ENCODE measurements around the gene ZNF771.

ZNF771 gene

GRCh38 chr16:30375864-30376263, 31.5 kb upstream of the ZNF771 start:
- ATAC-seq (ENCODE audit: insufficient read depth, low read depth) = no peak
- Histone ChIP-seq H3K9ac (ENCODE audit: low read depth, low read length) (no peak overlapping the region), H3K4me1 (ENCODE audit: insufficient read depth, low read length) (peaks cover 56% of the 10 kb centered on the region)

GRCh38 chr16:30376461-30376902, 30.9 kb upstream of the ZNF771 start:
- Histone ChIP-seq H4K20me1 (ENCODE audit: insufficient read depth, low read length) (peaks cover 3% of the 10 kb centered on the region; the same call in 1 of the 2 replicates), H3K4me3 (ENCODE audit: low read depth in 1 of 2, low read length in 2 of 2) (no peak overlapping the region), H3K79me2 (ENCODE audit: insufficient read depth, low read length) (peaks cover 40% of the 10 kb centered on the region), H3K36me3 (ENCODE audit: insufficient read depth, low read length) (peaks cover 18% of the 10 kb centered on the region), H3K27me3 (ENCODE audit: insufficient read depth, low read length, poor library complexity) (no peaks in the 10 kb centered on the region), H3K9me3 (ENCODE audit: insufficient read depth, low read length, severe bottlenecking) (no peaks in the 10 kb centered on the region), H3K27ac (ENCODE audit: low read length) (peak overlapping the region; percentile 98), H3K4me2 (ENCODE audit: insufficient read depth, low read length) (0 out of 2 replicates have a peak overlapping the region, but pooled peaks have one; percentile 92), H3K4me1 (ENCODE audit: insufficient read depth, low read length) (peaks cover 57% of the 10 kb centered on the region), H3K9ac (ENCODE audit: low read depth, low read length) (peak overlapping the region; percentile 91; the same call in 1 of the 2 replicates), H2AFZ (ENCODE audit: low read depth, low read length) (no peak overlapping the region)
- ATAC-seq (ENCODE audit: insufficient read depth, low read depth) (no peak), DNase-seq (no peak)
- no peak for TF ChIP-seq EZH2 (IDR thresholded peaks at IDR 0.05; ENCODE audit: borderline replicate concordance, low read depth, low read length, severe bottlenecking)
- TF ChIP-seq CTCF (IDR thresholded peaks at IDR 0.05; ENCODE audit: borderline replicate concordance, extremely low read depth, low read length, poor library complexity, severe bottlenecking) = no peak

More at GRCh38 chr16:30375864-30376263, 31.5 kb upstream of the ZNF771 start:
- TF ChIP-seq CTCF (IDR thresholded peaks at IDR 0.05; ENCODE audit: borderline replicate concordance, extremely low read depth, low read length, poor library complexity, severe bottlenecking) = no peak
- TF ChIP-seq EZH2 (IDR thresholded peaks at IDR 0.05; ENCODE audit: borderline replicate concordance, low read depth, low read length, severe bottlenecking) = no peak
- no peak for DNase-seq
- Histone ChIP-seq H3K79me2 (ENCODE audit: insufficient read depth, low read length) (peaks cover 34% of the 10 kb centered on the region), H3K4me2 (ENCODE audit: insufficient read depth, low read length) (no peak overlapping the region), H3K27ac (ENCODE audit: low read length) (0 out of 2 replicates have a peak overlapping the region, but pooled peaks have one; percentile 10), H2AFZ (ENCODE audit: low read depth, low read length) (no peak overlapping the region), H3K9me3 (ENCODE audit: insufficient read depth, low read length, severe bottlenecking) (no peaks in the 10 kb centered on the region), H3K27me3 (ENCODE audit: insufficient read depth, low read length, poor library complexity) (no peaks in the 10 kb centered on the region), H4K20me1 (ENCODE audit: insufficient read depth, low read length) (peaks cover 3% of the 10 kb centered on the region; the same call in 1 of the 2 replicates), H3K4me3 (ENCODE audit: low read depth in 1 of 2, low read length in 2 of 2) (no peak overlapping the region), H3K36me3 (ENCODE audit: insufficient read depth, low read length) (peaks cover 16% of the 10 kb centered on the region)

GRCh38 chr16:30377050-30377811, 30.2 kb upstream of the ZNF771 start:
- Histone ChIP-seq H3K9me3 (ENCODE audit: insufficient read depth, low read length, severe bottlenecking) (no peaks in the 10 kb centered on the region), H3K9ac (ENCODE audit: low read depth, low read length) (peak overlapping the region; percentile 91), H4K20me1 (ENCODE audit: insufficient read depth, low read length) (peaks cover 3% of the 10 kb centered on the region; the same call in 1 of the 2 replicates), H2AFZ (ENCODE audit: low read depth, low read length) (peak overlapping the region; percentile 83), H3K27ac (ENCODE audit: low read length) (peak overlapping the region; percentile 98), H3K4me2 (ENCODE audit: insufficient read depth, low read length) (peak overlapping the region; percentile 92), H3K27me3 (ENCODE audit: insufficient read depth, low read length, poor library complexity) (no peaks in the 10 kb centered on the region), H3K4me1 (ENCODE audit: insufficient read depth, low read length) (peaks cover 58% of the 10 kb centered on the region), H3K79me2 (ENCODE audit: insufficient read depth, low read length) (peaks cover 48% of the 10 kb centered on the region), H3K36me3 (ENCODE audit: insufficient read depth, low read length) (peaks cover 18% of the 10 kb centered on the region), H3K4me3 (ENCODE audit: low read depth in 1 of 2, low read length in 2 of 2) (peak overlapping the region; percentile 51 to 64)
- no peak for ATAC-seq (ENCODE audit: insufficient read depth, low read depth)
- no peak for DNase-seq
- TF ChIP-seq EZH2 (IDR thresholded peaks at IDR 0.05; ENCODE audit: borderline replicate concordance, low read depth, low read length, severe bottlenecking) (no peak), CTCF (IDR thresholded peaks at IDR 0.05; ENCODE audit: borderline replicate concordance, extremely low read depth, low read length, poor library complexity, severe bottlenecking) (no peak)
